Stimulated activated CD8-positive, alpha-beta memory T cell treated with anti-CD3 and anti-CD28 coated beads, Interleukin-7, amount 100 ng/mL, for 48 hours (primary cell): ENCODE measurements around the gene SPN.
"Not testable (repeated sequence)": the region's sequence is repeated elsewhere in the genome, so short reads cannot be mapped to it uniquely, and the experiment has no call there.

ENCODE experiments used
- DNase-seq, 2 donors: peaks; one replicate each; pipeline ENCODE4 v3.0.0-alpha.2; 2020; ENCODE audit warnings: low read depth in 1 of 2; ENCODE audit errors: extremely low read depth in 1 of 2

The SPN gene

DNA sequence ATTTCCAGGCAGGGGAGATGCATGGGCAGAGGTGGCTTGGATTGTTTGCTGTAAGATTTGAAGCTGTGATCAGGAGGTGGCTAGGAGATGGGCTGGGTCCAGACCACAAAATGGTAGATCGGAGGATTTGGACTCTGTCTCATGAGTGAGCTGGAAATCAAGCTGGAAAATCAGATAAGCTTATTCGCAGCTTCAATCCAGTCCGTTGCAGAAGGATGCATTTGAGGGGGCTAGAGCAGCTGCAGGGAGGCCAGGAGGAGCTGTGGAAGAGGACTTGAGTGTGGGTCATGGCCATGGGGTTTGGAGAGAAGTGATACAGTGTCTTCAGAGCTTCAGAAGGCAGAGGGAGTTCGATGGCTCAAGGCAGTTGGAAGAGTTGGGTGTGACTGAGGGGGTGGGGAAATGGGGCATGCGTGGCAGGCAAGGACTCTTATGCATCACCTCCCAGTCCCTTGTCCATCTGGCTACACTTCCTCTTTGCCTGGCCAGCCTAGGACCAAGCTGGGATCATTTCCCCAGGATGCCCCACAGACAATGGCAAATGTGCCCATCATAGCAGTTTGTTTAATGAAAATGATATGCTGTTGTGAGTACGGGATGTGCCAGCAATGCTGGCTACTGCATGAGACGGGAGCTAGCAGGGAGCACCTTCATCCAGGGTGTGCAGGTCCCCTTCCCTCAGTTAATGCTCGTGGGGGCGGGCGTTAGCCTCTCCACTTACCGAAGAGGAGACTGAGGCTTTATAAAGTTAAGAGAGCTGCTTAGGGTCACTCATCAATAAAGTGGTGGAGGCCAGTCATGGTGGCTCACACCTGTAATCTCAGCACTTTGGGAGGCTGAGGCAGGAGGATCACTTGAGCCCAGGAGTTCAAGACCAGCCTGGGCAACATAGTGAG, 36.5 kb downstream of the SPN start:
- DNase-seq, result no peak

DNA sequence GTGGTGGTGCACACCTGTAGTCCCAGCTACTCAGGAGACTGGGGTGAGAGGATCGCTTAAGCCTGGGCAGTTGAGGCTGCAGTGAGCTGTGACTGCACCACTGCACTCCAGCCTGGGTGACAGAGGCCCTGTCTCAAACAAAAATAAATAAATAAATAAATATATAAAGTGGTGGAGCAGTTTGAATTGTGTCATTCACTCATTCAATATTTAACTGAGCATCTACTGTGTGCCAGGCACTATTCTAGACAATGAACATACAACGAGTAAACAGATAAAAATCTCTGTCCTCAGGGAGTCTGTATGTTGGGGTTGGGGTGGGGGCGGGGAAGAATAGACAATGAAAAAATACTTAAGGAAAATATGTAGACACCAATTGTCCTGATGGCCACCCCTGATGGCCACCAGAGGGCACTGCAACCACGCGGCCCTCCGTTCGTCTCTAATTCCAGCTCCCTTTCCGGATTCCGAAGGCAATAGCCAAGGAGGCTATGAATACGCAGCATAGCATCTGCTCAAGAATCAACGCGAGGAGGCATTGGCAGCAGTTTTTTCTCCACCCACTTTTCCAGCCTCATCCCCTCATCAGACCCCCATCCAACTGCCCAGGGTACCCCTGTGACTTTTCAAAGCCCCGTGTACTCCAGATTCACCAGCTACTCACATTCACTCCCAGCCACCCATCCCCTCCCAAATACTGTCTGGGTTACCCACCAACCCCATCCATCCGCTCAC, 37.4 kb downstream of the SPN start:
- peak in 1 of 2 donors; percentile 51 for DNase-seq

DNA sequence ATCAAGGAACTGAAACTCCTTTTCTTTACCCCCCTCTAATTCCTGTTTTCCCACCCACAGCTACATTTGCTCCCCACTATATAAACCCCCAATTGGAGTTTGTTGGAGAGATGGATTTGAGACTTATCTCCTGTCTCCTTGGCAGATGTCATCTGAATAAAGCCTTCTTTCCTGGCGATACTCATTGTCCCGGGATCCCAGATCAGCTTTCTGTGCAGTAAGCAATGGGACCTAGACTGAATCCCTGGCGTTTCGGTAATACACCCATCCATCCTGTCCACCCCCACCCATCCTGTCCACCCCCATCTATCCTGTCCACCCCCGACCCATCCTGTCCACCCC, 38.1 kb downstream of the SPN start:
- no peak for DNase-seq

DNA sequence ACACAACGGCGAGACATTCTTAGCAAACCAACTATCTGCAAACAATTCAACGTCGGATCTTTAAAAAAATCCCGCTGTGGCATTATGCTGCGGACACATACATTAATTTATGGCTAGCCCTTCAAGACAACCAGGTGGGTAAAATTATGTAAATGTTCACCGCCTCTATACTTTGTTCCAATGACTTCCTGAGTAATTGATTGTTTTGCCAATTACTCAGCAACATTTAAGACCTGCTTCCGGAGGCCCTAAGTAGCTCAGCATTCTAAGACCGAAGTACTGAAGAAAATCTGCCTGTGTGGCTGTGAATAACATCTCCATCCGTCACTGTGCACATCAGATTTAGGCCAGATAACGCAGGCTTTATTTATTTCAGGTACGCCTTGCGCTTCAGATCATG, 39.2 kb downstream of the SPN start:
- DNase-seq, result no peak

DNA sequence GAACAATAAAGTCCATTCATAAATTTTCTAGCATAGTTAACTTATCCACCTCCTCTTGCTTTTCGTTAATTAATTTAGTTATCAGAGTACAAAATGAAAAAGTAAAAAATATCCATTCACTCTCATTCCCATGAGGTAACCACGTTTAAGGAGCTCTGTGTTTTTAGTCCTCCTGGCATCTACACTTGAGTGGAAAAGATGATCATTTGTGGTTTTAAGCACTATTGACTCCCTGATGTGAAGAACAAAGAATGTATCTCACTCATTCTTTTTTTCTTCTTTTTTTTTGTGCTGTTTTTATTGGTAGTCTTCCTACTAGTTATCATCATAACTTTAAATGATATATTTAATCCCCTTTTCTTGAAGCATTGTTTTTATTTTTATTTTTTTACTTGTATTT, 42.0 kb downstream of the SPN start:
- no peak for DNase-seq

DNA sequence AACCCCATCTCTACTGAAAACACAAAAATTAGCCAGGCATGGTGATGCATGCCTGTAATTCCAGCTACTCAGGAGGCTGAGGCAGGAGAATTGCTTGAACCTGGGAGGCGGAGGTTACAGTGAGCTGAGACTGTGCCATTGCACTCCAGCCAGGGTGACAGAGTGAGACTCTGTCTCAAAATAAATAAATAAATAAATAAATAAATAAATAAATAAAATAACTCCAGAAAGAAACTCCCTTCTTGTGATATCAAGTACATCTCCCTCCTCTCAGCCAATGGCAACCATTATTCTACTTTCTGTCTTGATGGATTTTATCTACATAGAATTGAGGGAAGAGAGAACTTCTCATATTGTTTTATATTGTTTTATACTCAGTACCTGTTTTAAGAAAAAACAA, 44.1 kb downstream of the SPN start:
- DNase-seq, result not testable (repeated sequence)

DNA sequence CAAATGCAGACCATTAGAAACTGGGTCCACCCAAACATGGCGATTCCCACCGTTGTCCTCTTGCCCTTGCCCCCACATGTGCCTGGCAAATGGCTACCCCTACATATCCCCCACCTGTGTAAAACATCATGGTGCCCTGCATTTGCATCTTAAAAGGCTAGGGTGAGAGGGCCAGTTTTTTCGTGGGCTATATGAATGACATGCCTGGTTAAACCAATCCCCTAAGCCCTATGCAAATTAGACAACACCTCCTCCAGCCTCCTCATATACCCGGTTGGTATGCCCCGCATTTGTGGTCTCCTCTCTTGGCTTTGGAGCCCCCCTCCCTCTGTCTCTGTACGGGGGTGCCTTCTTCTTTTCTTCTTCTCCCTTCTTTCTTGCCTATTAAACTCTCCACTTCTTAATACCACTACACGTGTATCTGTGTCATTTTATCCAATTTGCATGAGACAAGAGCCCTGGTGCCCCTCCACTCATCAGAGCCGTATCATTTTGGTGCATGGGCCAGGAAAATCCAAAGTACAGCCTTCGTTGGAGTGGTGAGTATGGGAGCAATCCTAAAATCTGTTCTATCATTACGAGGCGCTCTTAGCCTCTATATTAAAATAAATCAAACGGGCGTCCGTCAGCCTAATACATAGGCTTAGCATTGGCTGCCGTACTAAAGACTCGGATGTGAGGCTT, 46.0 kb downstream of the SPN start:
- DNase-seq, result no peak

DNA sequence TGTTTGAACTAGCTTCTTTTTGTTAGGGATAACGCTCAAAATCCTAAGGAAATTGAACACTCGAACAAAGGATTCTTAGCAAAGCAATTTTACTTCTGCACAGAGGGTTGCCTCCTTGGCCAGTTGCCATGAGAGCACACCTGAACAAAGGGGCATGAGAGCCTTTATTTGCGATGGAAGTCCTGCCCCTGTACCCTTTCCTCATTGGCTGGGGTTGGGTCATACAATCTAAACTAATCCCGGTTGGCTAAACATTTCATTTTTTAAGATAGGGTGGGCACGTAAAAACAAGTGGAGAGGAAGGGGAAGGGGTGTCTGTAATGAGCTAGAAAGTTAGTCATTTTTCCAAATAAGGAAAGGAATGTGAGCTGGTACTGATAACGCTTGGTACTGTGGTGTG, 46.6 kb downstream of the SPN start:
- not testable (repeated sequence) for DNase-seq

DNA sequence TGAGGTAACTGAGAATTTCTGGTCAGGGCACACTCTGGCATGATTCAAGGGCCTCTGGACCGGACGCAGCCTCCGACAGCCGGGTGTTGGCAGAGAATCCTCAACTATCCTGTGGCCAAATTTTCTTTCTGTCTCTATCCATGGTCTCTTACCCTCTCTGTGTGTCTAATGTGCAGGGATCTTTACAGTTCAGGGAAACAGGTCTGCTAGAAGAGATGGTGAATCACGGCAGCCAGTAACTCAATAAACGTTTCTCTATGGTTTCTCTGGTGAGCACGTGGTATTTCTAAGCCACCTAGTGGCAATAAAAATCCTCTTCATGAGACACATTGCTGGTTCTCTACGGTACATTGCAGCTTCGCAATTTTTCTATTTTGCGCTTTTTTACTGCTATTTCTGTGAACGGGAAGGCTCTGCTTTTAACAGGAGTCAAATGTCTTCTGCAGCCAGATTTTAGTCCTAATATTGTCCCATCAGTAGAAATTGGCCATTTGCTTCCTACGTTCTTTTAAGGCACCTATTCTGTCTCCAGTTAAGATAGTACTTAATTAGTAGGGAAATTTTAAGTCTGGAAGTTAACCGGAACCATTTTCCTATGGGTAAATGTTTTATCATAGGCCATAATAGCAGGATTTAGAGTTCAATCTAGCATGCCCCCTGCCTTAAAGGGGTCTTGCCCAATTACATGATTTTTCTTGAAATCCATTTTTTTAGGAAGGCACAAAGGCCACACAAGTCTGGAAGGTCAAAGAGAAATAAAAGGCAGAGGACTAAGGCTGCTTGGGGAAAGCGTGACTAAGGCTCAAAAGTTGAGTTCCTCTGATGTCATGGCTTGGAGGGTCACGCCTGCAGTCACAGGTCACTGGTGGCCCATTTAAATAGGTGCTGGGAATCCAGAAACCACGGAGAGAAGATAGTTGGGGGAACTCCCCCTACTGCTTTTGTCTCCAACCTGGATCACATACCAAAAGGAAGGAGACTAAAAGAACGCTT, 47.5 kb downstream of the SPN start:
- DNase-seq, result peak in 1 of 2 donors; percentile 28

DNA sequence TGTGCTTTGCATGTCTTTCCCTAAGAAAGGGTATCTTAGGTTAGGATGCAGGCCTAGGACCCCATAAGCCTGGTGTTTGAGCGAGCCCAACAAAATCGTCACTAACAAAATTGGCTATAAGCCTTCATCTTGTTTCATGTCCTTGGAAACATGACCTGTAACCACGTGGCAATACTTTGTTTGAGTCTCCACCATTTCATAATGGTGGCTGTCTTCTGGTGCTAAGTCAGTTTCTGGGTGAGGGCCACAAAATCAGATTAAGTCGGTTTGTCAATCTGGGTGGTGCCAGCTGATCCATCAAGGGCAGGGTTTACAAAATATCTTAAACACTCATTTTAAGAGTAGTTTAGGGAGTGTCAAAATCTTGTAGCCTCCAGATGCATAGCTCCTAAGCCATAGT, 49.8 kb downstream of the SPN start:
- DNase-seq, result no peak

DNA sequence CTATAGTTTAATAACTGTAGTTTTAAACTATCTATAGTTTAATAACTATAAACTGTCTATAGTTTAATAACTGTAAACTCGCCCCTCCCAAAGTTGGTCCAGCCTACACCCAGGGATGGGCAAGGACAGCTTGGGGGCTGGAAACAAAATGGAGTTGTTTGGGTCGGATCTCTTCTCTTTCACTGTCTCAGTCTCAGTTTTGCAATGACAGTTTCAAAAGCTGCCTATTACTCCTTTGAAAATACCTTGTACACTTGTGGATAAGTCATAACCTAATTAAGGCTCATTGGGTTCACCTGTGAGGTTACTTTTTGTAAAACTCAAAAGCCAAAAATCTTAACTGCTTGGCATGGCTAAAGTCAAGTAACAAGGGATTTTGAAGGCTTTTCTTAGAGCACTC, 51.3 kb downstream of the SPN start:
- DNase-seq, result no peak

DNA sequence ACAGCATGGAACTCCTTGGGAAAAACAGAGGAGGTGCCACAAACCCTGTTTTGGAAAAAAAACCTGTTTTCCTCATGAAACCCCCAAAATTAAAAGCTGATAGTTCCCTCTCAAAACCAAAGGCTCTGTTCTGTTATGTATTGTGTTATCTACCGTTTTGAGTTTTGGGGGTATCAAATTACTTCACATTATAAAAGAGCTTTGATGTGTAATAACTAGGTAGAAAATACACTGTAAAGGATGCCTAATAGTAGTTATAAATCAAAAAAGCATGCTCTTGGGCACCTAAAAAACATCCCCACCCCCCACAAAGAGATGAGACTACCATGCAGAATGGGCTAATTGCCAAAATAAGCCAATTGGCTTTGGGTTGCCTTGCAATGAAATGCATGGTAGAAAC, 51.9 kb downstream of the SPN start:
- DNase-seq, result no peak

DNA sequence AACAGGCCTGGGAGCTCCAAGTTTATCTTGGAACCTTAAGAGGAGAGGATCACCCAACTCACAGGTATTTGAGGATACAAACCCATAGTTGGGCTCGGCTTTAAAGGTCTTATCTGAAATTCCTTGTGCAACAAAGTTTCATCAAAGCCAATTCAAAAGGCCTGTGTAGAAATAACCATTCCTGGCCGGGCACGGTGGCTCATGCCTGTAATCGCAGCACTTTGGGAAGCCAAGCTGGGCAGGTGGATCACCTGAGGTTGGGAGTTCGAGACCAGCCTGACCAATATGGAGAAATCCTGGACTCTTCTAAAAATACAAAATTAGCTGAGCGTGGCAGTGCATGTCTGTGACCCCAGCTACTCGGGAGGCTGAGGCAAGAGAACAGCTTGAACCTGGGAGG, 54.1 kb downstream of the SPN start:
- DNase-seq, result no peak

DNA sequence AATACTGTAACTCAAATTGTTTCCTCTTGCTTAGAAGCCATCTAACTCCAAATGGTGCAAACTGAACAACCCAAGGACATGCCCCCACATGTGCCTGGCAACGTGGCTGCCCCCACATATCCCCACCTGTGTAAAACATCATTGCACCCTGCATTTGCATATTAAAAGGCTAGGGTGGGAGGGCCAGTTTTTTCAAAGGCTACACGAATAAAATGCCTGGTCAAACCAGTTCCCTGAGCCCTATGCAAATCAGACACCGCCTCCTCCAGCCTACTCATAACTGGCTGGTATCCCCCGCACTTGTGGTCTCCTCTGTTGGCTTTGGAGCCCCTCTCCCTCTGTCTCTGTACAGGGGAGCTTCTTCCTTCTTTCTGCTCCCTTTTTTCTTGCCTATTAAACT, 56.0 kb downstream of the SPN start:
- no peak for DNase-seq
